A673 (cell line): ENCODE measurements around the gene FYCO1. TPM values are rescaled to one million over a fixed set of nuclear protein-coding genes. Genes with fewer than 3 reads are reported as not detected.

Source experiments
- BruUV-seq: library from RNA; stranded (reverse); fragments of 400-500 nt; replicated peaks from 2 replicates; lab custom pipeline; 2021; lab: Mats Ljungman, UMichigan
- CTCF ChIA-PET: fragments of 300-600 bp; sonication (Branson Sonifier 250); formaldehyde crosslinking; loops from one replicate; lab custom pipeline; 2022; ENCODE audit warnings: antibody characterized with exemption; lab: Charles Lee
- POLR2A ChIA-PET: fragments of 300-600 bp; sonication (Branson Sonifier 250); formaldehyde crosslinking; loops from one replicate; lab custom pipeline; 2022; ENCODE audit warnings: antibody characterized with exemption; ENCODE audit not compliant: low non-redundant PET; lab: Charles Lee
- DNase-seq: peaks from one replicate; pipeline ENCODE4 v3.0.0-alpha.2; 2015; ENCODE audit warnings: low spot score
- H3K27ac ChIP-seq: fragments of 200-600 bp; sonication (generic); 2 replicates; pipeline ENCODE4 v1.5.1; 2016; ENCODE audit warnings: mixed run types, low read depth, mild to moderate bottlenecking, mixed read lengths, antibody characterized with exemption, low read length; ENCODE audit not compliant: poor library complexity, severe bottlenecking
- H3K27me3 ChIP-seq: fragments of 200-600 bp; sonication (generic); replicated peaks from 2 replicates; pipeline ENCODE4 v1.6.1; 2017; ENCODE audit warnings: mixed run types, low read depth, mild to moderate bottlenecking, mixed read lengths, antibody characterized with exemption, low read length; ENCODE audit not compliant: insufficient read depth, poor library complexity
- H3K36me3 ChIP-seq: fragments of 200-600 bp; sonication (generic); 2 replicates; pipeline ENCODE4 v1.6.1; 2016; ENCODE audit warnings: mixed run types, mild to moderate bottlenecking, mixed read lengths, antibody characterized with exemption, low read length; ENCODE audit not compliant: insufficient read depth, poor library complexity, severe bottlenecking
- H3K4me1 ChIP-seq: fragments of 200-600 bp; sonication (generic); 2 replicates; pipeline ENCODE4 v1.6.1; 2017; ENCODE audit warnings: mixed run types, mild to moderate bottlenecking, mixed read lengths, antibody characterized with exemption, low read length; ENCODE audit not compliant: insufficient read depth, poor library complexity, severe bottlenecking
- H3K4me3 ChIP-seq: fragments of 200-600 bp; sonication (generic); 2 replicates; pipeline ENCODE4 v1.5.1; 2016; ENCODE audit warnings: low read depth, mixed run types, mild to moderate bottlenecking, mixed read lengths, low read length; ENCODE audit not compliant: poor library complexity, severe bottlenecking
- H3K9me3 ChIP-seq: fragments of 200-600 bp; sonication (generic); 2 replicates; pipeline ENCODE4 v1.6.1; 2016; ENCODE audit warnings: mixed run types, low read depth, mild to moderate bottlenecking, mixed read lengths, antibody characterized with exemption, low read length; ENCODE audit not compliant: poor library complexity, severe bottlenecking
- EZH2 ChIP-seq: fragments of 200-600 bp; sonication (generic); IDR thresholded peaks from 2 replicates; pipeline ENCODE4 v1.6.1; 2017; ENCODE audit warnings: borderline replicate concordance, low read depth, mild to moderate bottlenecking, mixed read lengths, antibody characterized with exemption, low read length; ENCODE audit not compliant: poor library complexity, severe bottlenecking
- intact Hi-C: fragments of 100-400 bp; cut with micrococcal nuclease; formaldehyde crosslinking; loops from one replicate; pipeline ENCODE4 v1.10.0; 2022; ENCODE audit not compliant: unreplicated experiment
- total RNA-seq: library from RNA; stranded (reverse); gene quantifications from 2 replicates; pipeline ENCODE4 v1.2.3, GENCODE V29; 2021
- TF ChIP-seq, protein P1 (sequence below): fragments of 300-800, 200-600 bp; sonication (generic); conservative IDR thresholded peaks from 2 replicates; pipeline ENCODE4 v1.5.1; 2017; ENCODE audit warnings: low read depth, mild to moderate bottlenecking, antibody characterized with exemption, low read length, moderate library complexity, mixed read lengths

Gene FYCO1
- total RNA-seq, 1 experiment from 2014 or later = 7.4 TPM

DNA sequence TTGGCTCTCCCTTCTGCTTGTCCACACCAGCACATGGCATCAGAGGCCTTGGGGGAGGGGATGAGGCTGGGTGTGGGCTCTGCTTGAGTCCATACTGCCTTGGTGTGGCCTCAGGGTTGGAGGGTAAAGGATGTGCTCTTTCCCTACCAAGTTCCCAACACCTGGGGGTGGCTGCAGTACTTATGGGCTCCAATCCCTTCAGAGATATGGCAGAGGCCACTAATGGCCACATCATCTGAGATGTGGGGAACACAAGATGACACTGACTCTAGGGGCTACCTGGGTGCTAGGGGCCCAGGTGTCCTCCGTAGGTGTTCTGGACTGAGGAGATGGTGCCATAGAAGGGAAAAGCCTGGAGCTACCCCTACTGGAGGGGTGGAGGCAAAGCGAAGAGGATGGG is 45.5 kb downstream of the FYCO1 start:
- DNase-seq = no peak
- no peaks in the 10 kb centered on the region for H3K9me3 ChIP-seq
- BruUV-seq = no TSS peak
- intact Hi-C loops = no loop called here
- peaks cover 2% of the 10 kb centered on the region for H3K36me3 ChIP-seq
- H3K27me3 ChIP-seq = no peaks in the 10 kb centered on the region
- H3K4me3 ChIP-seq = no peak overlapping the region
- no peak overlapping the region for H3K27ac ChIP-seq
- H3K4me1 ChIP-seq = no peaks in the 10 kb centered on the region
- POLR2A ChIA-PET = no interaction called here
- CTCF ChIA-PET = no interaction called here
- TF ChIP-seq, protein P1, sequence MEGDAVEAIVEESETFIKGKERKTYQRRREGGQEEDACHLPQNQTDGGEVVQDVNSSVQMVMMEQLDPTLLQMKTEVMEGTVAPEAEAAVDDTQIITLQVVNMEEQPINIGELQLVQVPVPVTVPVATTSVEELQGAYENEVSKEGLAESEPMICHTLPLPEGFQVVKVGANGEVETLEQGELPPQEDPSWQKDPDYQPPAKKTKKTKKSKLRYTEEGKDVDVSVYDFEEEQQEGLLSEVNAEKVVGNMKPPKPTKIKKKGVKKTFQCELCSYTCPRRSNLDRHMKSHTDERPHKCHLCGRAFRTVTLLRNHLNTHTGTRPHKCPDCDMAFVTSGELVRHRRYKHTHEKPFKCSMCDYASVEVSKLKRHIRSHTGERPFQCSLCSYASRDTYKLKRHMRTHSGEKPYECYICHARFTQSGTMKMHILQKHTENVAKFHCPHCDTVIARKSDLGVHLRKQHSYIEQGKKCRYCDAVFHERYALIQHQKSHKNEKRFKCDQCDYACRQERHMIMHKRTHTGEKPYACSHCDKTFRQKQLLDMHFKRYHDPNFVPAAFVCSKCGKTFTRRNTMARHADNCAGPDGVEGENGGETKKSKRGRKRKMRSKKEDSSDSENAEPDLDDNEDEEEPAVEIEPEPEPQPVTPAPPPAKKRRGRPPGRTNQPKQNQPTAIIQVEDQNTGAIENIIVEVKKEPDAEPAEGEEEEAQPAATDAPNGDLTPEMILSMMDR = no peak

DNA sequence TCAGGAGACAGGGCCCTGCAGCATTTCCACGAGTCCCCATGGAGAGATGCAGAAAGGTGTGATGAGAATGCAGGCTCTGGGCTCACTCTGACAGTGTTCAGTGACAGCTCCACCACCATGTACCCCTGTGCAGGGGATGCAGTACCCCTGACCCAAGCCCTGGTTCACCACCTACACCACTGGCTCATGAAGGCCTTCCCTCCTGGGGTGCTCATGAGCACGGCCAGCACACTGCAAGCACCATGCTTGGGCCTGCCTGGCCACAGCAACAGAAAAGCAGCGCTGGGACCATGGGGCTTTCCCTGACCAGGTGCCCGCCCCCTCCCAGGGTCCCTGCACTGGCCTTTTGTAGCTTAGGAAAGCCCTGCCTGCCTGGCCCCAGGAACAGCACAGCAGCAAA is 46.2 kb downstream of the FYCO1 start:
- POLR2A ChIA-PET = no interaction called here
- intact Hi-C loops = no loop called here

DNA sequence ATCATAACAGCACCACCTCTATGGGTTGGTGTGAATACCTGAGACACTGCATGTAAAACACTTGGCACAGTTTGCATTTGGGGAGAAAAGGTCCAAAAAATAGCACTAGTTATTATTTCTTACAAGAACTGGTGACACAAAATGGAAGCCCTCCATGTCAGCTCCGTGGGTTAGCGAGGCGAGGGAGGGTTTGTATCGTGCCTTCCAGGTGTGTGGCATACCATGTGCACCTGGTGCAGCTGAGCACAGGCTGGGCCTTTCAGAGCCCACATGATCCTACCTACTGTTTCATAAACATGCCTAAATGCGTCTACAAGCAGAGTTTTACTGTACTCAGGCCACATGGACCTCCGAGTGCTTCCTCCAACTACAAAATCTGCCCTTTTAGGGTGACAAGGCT is 46.7 kb downstream of the FYCO1 start:
- BruUV-seq = no TSS peak
- Histone ChIP-seq H3K27me3 (no peaks in the 10 kb centered on the region), H3K4me1 (no peaks in the 10 kb centered on the region), H3K36me3 (no peaks in the 10 kb centered on the region), H3K4me3 (no peak overlapping the region), H3K27ac (no peak overlapping the region), H3K9me3 (no peaks in the 10 kb centered on the region)
- TF ChIP-seq, protein P1 = no peak
- TF ChIP-seq EZH2 = no peak
- DNase-seq = no peak
- intact Hi-C loops = no loop called here
- ChIA-PET CTCF (no interaction called here), POLR2A (no interaction called here)

More for the DNA sequence above, 46.2 kb downstream of the FYCO1 start:
- CTCF ChIA-PET = no interaction called here
- H3K9me3 ChIP-seq = no peaks in the 10 kb centered on the region
- no TSS peak for BruUV-seq
- H3K36me3 ChIP-seq = peaks cover 2% of the 10 kb centered on the region
- H3K27ac ChIP-seq = no peak overlapping the region
- DNase-seq = no peak
- H3K4me3 ChIP-seq = no peak overlapping the region
- H3K27me3 ChIP-seq = no peaks in the 10 kb centered on the region
- TF ChIP-seq EZH2 = no peak
- TF ChIP-seq, protein P1 = no peak
- H3K4me1 ChIP-seq = no peaks in the 10 kb centered on the region
